ENCODE results near the gene IFFO2. TPM values are rescaled to one million over a fixed set of nuclear protein-coding genes. Genes with fewer than 3 reads are reported as not detected.
A peak's percentile ranks its signal among the peaks of the same experiment; 100 is the strongest.

IFFO2 gene
- total and polyA plus RNA-seq, 2 donors (not counting 3 experiments of a cell fraction or from before 2014, with no cell fraction given): 31.1 to 31.3 TPM

- Histone ChIP-seq H3K27me3 (ENCODE audit: control insufficient read depth in 2 of 2, insufficient read depth in 2 of 2, low read length in 2 of 2) (no peaks in the 10 kb centered on the region), H3K36me3 (ENCODE audit: control insufficient read depth in 2 of 2, extremely low read depth in 1 of 2, insufficient read depth in 2 of 2, low read length in 2 of 2) (no peaks in the 10 kb centered on the region), H4K20me1 (replicated peaks; ENCODE audit: control insufficient read depth, extremely low read depth, insufficient read depth, low read length) (no peaks in the 10 kb centered on the region), H3K4me3 (replicated peaks in 1 of 3; ENCODE audit: insufficient read depth in 1 of 3, low read depth in 1 of 3, low read length in 3 of 3) (no peak overlapping the region), H3K4me2 (ENCODE audit: insufficient read depth, low read length) (no peak overlapping the region), H3K9ac (replicated peaks; ENCODE audit: extremely low read depth, insufficient read depth, low read length) (no peak overlapping the region), H3K9me1 (replicated peaks; ENCODE audit: control insufficient read depth, extremely low read depth, insufficient read depth, low read length) (no peaks in the 10 kb centered on the region), H3K27ac (ENCODE audit: insufficient read depth, low read depth, low read length) (no peak overlapping the region), H3K4me1 (ENCODE audit: control insufficient read depth, extremely low read depth, insufficient read depth, low read length) (no peaks in the 10 kb centered on the region), H2AFZ (ENCODE audit: low read depth, low read length) (no peak overlapping the region), H3K9me3 (replicated peaks; ENCODE audit: control insufficient read depth, insufficient read depth, low read length) (no peaks in the 10 kb centered on the region), H3K79me2 (ENCODE audit: control insufficient read depth, insufficient read depth, low read length) (no peaks in the 10 kb centered on the region)
- dilution Hi-C loops (cut with MboI; ENCODE audit: extremely low pct_ligation_motif_present, low sequenced_read_pairs) (no loop called here), intact Hi-C loops (cut with micrococcal nuclease) (no loop called here)
- FAIRE-seq: no peak
- CTCF ChIA-PET: no interaction called here
- POLR2A ChIA-PET: no interaction called here
- no peak for TF ChIP-seq POLR2AphosphoS5 (IDR thresholded peaks at IDR 0.05; ENCODE audit: insufficient read depth, low read depth, low read length)
- no peak for TF ChIP-seq EZH2 (IDR thresholded peaks at IDR 0.05; ENCODE audit: borderline replicate concordance, low read depth, low read length, severe bottlenecking)
- DNase-seq (ENCODE audit: low read depth, low spot score): no peak
- BruUV-seq (replicated peaks): no TSS peak
Observed at GRCh38 chr1:18854331-18855025, 102.0 kb downstream of the IFFO2 start.

MicroRNA genes within 50 kb of the gene (microRNA counts, 767-probe panel; counts per million panel counts)
- microRNA hsa-miR-1290: 723 counts per million, percentile 96 among the panel's probes with 10 or more counts

Small RNAs within 50 kb of the gene (microRNA-seq; reads per million reads assigned to microRNA genes)
- gene MIR1290 (ENCODE audit: borderline number of aligned reads, borderline replicate concordance) (not detected), gene MIR4695 (ENCODE audit: borderline number of aligned reads, borderline replicate concordance) (not detected)

Small RNAs within 50 kb of the gene (small RNA-seq; reads per million reads assigned to genes)
- not detected for gene MIR1290 (ENCODE audit: insufficient read depth, insufficient read length, low read depth, low replicate concordance)
- not detected for gene MIR4695 (ENCODE audit: insufficient read depth, insufficient read length, low read depth, low replicate concordance)

Other genes with a start within 250 kb of the IFFO2 start
- gene TAS1R2, start 97.0 kb downstream of the IFFO2 start, total RNA-seq: not detected in 2 replicates
- gene TAS1R2, start 97.0 kb downstream of the IFFO2 start, polyA plus RNA-seq: not detected in 2 replicates
- 17.4 and 18.6 TPM in 2 replicates for gene ALDH4A1, start 54.1 kb downstream of the IFFO2 start, total RNA-seq
- 18.5 and 19.7 TPM in 2 replicates for gene ALDH4A1, start 54.1 kb downstream of the IFFO2 start, polyA plus RNA-seq